Measurements from ENCODE around the gene CD1C.
"Not testable (repeated sequence)": the region's sequence is repeated elsewhere in the genome, so short reads cannot be mapped to it uniquely, and the experiment has no call there.

Gene CD1C

DNA sequence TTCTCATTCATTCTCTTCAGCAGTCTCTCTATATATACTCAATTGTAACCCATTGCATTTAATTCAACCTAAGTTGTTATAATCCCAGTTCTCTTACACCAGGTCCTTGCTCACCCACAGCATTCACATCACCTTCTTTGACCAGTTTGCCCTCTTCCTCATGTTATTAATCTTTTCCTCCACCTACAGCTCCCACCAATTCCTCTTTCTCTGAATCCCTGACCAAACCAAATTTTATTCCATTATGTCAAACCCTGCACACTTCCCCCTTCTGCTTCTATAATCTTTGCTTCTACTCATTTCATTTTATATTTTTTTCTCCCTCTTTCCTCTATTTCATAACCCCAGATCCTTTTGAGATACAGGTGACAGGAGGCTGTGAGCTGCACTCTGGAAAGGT, 34.1 kb upstream of the CD1C start:
- TF ChIP-seq CTCF (IDR thresholded peaks at IDR 0.05; ENCODE audit: low read depth, low read length): no peak
- no peak overlapping the region for H3K27ac ChIP-seq

DNA sequence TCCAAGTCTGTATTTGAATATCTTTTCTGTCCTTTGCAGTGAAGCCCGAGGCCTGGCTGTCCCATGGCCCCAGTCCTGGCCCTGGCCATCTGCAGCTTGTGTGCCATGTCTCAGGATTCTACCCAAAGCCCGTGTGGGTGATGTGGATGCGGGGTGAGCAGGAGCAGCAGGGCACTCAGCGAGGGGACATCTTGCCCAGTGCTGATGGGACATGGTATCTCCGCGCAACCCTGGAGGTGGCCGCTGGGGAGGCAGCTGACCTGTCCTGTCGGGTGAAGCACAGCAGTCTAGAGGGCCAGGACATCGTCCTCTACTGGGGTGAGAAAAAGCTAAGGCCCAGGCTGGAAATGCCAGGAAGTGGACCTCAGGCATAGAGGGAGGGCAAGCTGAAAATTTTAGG, 33.0 kb upstream of the CD1C start:
- H3K36me3 ChIP-seq; H3K9me3 ChIP-seq (ENCODE audit: severe bottlenecking); H3K4me3 ChIP-seq (ENCODE audit: low read depth, low read length); H3K27ac ChIP-seq; DNase-seq: not testable (repeated sequence)
- peaks cover 97% of the 10 kb centered on the region for H3K27me3 ChIP-seq (ENCODE audit: insufficient read depth, low read depth, severe bottlenecking)

More for the DNA sequence above, 34.1 kb upstream of the CD1C start:
- Histone ChIP-seq H3K27me3 (ENCODE audit: insufficient read depth, low read depth, severe bottlenecking) (peaks cover 97% of the 10 kb centered on the region), H3K4me3 (ENCODE audit: low read depth, low read length) (no peak overlapping the region), H3K9me3 (ENCODE audit: severe bottlenecking) (no peaks in the 10 kb centered on the region), H3K36me3 (no peaks in the 10 kb centered on the region)
- DNase-seq: no peak

GRCh38 chr1:158257888-158258287, 31.8 kb upstream of the CD1C start:
- no peak for TF ChIP-seq CTCF (IDR thresholded peaks at IDR 0.05; ENCODE audit: low read depth, low read length)
- DNase-seq: no peak
- Histone ChIP-seq H3K27me3 (ENCODE audit: insufficient read depth, low read depth, severe bottlenecking) (peaks cover 97% of the 10 kb centered on the region), H3K9me3 (ENCODE audit: severe bottlenecking) (no peaks in the 10 kb centered on the region), H3K27ac (no peak overlapping the region), H3K36me3 (no peaks in the 10 kb centered on the region), H3K4me3 (ENCODE audit: low read depth, low read length) (no peak overlapping the region)

DNA sequence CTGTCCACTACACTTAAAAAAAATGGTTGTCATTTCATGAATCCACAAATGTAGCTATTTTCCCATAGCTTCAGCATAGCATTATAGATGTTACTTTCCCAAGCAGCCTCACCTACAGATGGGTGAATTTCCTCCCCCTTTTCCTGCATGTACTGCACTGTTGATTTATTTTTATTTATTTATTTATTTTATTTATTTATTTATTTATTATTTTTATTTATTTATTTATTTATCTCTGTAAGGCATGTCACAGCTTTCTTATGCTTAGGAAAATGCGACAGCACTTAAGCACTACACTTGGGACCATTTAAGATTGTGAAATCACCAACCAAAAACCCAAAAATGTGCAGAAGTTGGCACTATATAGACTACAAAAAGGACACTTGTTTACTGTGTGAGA, 30.6 kb upstream of the CD1C start:
- Histone ChIP-seq H3K27me3 (ENCODE audit: insufficient read depth, low read depth, severe bottlenecking) (peaks cover 98% of the 10 kb centered on the region), H3K4me3 (ENCODE audit: low read depth, low read length) (no peak overlapping the region), H3K36me3 (no peaks in the 10 kb centered on the region), H3K27ac (no peak overlapping the region), H3K9me3 (ENCODE audit: severe bottlenecking) (no peaks in the 10 kb centered on the region)
- DNase-seq: no peak
- TF ChIP-seq CTCF (IDR thresholded peaks at IDR 0.05; ENCODE audit: low read depth, low read length): no peak

DNA sequence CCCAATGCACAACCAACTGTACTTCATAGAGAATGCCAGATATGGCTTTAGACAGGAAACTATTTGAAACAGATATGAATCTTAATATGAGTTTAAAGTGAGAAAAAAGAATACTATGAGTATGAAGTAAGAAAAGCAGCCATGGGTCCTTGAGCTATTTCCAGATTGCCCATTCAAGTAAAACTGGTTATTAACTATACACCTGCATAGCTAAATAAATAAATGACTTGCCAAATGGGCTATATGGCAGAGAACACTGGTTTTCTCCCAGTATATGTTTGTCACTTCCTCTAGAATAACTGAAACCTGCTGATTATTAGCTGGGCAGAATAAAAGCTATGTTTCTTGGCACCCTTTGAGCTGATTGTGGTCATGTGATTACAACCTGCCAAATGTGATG, 17.0 kb upstream of the CD1C start:
- peaks cover 79% of the 10 kb centered on the region for H3K27me3 ChIP-seq (ENCODE audit: insufficient read depth, low read depth, severe bottlenecking)
- H3K4me3 ChIP-seq (ENCODE audit: low read depth, low read length): no peak overlapping the region
- no peak for TF ChIP-seq CTCF (IDR thresholded peaks at IDR 0.05; ENCODE audit: low read depth, low read length)
- H3K36me3 ChIP-seq: no peaks in the 10 kb centered on the region
- no peak overlapping the region for H3K27ac ChIP-seq
- no peak for DNase-seq
- no peaks in the 10 kb centered on the region for H3K9me3 ChIP-seq (ENCODE audit: severe bottlenecking)

GRCh38 chr1:158274797-158275196, 14.9 kb upstream of the CD1C start:
- H3K27me3 ChIP-seq (ENCODE audit: insufficient read depth, low read depth, severe bottlenecking): peaks cover 72% of the 10 kb centered on the region
- no peak overlapping the region for H3K27ac ChIP-seq
- H3K36me3 ChIP-seq: no peaks in the 10 kb centered on the region
- TF ChIP-seq CTCF (IDR thresholded peaks at IDR 0.05; ENCODE audit: low read depth, low read length): no peak
- peaks cover 4% of the 10 kb centered on the region for H3K9me3 ChIP-seq (ENCODE audit: severe bottlenecking)
- H3K4me3 ChIP-seq (ENCODE audit: low read depth, low read length): no peak overlapping the region
- no peak for DNase-seq

GRCh38 chr1:158282421-158282820, 7.3 kb upstream of the CD1C start:
- not testable (repeated sequence) for H3K4me3 ChIP-seq (ENCODE audit: low read depth, low read length); H3K27ac ChIP-seq

More at GRCh38 chr1:158282421-158282820, 7.3 kb upstream of the CD1C start:
- Histone ChIP-seq H3K9me3 (ENCODE audit: severe bottlenecking) (peaks cover 12% of the 10 kb centered on the region), H3K27me3 (ENCODE audit: insufficient read depth, low read depth, severe bottlenecking) (peaks cover 54% of the 10 kb centered on the region)
- not testable (repeated sequence) for DNase-seq, H3K36me3 ChIP-seq

Measured in WERI-Rb-1 (cell line).